HG03095 (cell line): ENCODE measurements around the gene CRTC1.

ENCODE experiments used
- ATAC-seq: cut with Tn5 transposase; IDR thresholded peaks from one replicate; pipeline ENCODE4 v1.9.1; 2021; ENCODE audit warnings: moderate library complexity; ENCODE audit not compliant: unreplicated experiment

CRTC1 gene

DNA sequence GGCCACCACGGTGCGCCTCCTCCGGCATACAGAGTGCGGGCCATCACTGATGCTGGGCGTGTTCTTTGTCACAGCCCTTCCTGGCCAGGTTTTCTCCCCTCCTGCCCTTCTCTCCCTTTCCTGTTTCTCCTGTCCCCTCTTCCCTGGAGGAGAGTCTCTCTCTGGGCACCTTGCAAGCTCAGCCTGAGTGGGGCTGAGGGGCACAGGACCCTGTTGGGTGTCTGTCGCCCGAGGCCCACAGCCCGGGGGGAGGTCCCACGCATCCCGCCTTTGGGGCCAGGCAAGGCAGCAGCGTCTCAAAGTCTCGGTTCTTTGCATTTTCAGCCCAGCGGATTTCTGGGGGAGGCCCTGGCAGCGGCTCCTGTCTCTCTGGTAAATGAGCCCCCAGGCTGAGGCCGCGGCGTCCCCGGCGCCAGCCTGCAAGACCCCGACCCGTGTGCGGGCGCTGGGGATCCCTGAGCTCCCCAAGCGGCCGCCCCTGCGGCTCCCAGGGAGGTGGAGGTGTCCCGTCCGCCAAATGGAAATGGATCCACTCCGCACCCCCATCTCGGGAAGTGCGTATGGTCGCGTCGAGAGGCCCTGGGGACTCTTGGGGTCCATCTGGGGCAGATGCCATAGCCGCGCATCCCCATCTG, 60.4 kb downstream of the CRTC1 start:
- ATAC-seq, result no peak

DNA sequence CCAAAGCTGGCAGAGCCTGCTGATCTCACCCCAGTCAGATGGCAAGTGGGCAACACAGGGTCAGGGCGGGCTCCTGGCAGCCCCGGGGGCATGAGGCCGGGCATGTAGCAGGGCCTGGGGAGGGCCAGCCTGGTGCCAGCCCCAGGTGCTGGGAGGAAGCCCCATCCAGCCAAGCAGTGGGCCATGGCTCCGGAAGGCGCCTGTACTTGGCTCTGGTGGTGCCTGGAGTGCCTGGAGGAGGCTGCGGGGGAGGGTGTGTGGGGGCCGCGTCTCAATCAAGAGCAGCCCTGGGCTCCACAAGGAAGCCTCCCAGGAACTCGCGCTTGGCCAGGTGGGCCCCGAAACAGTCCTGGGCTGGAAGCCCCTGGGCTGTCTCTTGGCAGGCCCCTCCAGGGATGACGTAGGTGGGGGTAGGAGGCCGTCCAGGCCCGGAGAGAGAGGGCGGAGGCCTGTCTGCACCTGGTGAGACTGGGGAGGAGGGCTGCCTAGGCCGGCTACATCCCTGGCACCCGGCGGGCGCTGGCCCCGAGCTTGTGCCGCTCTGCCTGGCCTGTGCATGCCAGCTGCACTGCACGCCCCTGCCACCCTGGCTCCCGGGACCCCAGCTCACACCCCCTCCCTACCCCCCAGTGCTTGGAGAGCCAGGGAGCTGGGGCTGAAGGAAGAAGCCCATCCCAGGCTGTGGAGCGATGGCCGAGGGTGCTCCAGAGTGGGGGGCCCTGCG, 61.7 kb downstream of the CRTC1 start:
- ATAC-seq, result no peak

- no peak for ATAC-seq
These were observed 62.5 kb downstream of the CRTC1 start for GRCh38 chr19:18745931-18746330.

DNA sequence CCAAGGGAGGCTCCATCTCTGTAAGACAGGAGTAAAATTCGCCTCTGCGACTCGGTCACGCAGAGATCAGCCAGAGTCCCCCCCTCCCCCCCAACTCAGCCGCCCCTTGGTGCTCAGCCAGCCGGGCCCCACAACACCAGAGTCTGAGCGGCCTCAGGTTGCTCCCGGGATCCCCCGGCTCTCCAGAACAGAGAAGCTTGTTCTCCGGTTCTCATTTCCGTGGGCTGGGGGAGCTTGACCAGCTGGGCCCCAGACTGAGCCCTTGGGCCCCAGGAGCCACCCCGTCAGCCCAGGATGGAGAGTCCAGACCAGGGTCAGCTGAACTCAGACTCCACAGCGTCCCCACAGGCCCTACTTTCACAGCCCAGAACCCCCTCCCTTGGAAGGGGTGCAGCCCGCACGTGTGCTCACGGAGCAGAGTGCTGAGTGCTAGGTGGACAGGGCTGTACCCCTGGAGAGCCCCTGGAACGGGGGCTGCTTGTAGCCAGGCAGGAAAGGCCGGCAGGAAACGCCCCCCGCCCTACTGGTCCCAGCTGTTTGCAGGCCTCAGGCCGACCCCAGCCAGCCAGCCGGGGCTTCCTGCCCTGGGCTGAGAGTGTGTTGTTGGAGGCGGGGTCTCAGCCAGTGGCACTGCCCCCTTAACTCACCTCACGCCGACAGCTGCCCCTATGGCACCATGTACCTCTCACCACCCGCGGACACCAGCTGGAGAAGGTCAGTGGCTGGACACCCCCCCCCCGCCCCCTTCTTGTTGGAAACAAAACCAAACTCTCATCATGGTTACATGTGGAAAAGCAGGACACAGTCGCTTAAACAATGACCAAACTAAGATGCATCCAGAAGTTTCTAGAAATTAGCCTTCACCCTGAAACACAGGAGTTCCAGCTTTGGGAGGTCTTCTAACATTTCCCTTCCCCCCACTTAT, 63.2 kb downstream of the CRTC1 start:
- ATAC-seq, result no peak

GRCh38 chr19:18749362-18750231, 66.1 kb downstream of the CRTC1 start:
- no peak for ATAC-seq

DNA sequence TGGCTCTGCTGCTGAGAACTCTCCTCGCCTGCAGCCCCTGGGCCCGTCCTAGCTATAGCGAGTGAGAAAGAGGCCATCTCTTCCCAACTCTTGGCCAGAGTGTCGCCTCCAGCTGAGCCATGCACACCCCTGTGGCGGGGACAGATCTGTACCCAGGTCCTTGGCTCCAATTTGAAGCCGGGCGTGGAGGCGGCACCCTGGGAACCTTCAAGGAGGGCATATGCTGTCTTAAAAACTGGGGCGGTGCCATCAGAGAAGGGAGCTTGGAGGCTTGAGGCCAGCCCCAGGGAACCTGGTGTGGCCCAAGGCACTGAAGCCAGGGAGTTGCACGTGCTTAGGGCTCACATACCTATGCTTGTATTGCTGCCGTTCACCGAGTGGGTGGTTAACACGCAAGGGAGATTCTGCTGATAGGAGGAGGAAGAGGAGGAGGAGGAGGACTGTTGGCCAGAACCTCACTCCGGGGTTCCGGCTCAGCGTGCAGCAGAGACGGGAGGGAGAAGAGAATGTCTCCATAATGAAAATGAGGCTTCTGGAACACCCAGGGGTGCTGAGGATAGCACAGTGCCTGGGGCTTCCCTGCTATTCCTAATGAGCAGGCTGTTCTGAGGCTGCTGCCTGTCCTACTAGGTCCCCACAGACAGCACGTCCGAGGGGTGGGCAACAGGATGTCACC, 67.0 kb downstream of the CRTC1 start:
- ATAC-seq, result no peak

GRCh38 chr19:18751571-18751970, 68.1 kb downstream of the CRTC1 start:
- no peak for ATAC-seq

DNA sequence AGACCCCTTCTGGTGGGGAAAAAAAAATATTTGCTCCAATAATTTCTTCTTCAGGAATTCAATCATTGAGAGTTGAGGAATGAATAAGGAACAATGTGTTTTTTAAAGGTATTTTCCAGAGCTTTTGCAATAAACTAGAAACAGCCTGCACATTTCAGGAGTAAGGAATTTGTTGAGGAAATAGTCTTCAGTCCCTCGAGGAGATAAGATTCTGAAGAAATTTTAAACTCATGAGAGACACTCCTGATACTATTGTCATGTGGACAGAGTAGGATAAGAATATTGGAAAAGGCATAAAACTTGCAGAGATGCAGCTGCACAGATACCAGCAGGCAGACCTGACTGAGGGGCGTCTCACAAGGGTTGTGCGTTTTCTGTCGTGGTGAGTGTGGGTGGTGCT, 71.0 kb downstream of the CRTC1 start:
- ATAC-seq, result no peak

DNA sequence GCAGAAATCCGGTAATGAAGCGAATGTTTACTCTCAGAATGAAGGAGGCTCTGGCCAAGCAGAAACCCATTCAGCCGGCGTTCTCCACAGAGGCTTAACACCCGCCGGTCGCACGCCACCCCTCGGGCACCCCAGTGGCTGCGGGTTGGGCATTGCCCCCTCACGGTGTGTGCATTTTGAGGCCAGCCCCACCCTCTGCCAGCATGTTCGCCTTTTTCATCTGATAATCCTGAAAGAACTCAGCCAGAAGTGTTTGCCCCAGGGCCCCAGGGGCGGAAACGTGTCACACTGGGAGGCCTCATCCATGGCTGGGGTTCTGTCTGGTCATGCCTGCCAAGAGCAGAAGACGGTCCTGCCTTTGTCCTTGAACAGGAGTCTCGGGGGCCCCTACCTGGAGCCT, 73.4 kb downstream of the CRTC1 start:
- no peak for ATAC-seq

DNA sequence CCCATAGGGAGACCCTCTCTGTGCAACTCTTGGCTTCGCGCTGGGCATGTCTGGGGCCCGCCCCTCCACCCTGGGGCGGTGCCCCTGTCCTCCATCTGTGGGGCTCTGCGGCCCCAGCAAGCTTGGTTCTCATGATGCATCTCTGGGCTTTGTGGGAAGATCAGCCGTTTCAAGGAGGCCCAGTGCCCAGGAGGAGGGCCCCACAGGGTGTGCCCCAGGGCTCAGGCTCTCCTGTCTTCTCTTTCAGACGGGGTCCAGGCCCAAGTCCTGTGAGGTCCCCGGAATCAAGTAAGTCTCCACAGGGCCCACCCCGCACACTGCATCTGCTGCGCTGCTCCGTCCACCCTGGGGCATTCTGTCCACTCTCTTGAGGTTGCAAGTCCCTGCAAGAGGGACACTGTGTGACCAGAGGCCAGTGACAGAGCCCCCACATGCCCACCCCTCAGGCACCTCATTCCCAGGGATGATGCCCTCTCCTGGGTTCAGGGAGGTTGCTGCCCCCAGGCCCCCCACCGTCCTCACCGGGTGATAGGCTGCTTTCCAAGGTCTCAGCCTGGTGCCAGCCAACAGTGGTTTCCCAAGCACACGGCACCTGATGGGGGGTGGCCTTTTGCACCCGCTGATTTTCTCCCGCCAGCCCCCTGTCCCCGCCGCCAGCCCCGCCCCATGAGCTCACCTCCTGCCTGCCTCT, 76.0 kb downstream of the CRTC1 start:
- ATAC-seq, result no peak

DNA sequence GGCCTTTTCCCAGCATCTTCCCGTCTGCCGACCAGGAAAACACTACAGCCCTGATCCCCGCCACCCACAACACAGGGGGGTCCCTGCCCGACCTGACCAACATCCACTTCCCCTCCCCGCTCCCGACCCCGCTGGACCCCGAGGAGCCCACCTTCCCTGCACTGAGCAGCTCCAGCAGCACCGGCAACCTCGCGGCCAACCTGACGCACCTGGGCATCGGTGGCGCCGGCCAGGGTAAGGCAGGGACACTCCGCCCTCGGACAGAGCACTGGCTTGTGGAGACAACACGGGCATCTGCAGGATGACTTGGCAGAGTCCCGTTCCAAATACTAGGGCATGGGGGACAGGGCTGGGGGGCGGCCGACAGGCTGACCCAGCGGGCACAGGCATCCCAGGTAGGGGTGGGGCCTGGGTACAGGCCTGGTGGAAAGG, 76.5 kb downstream of the CRTC1 start:
- ATAC-seq, result no peak

DNA sequence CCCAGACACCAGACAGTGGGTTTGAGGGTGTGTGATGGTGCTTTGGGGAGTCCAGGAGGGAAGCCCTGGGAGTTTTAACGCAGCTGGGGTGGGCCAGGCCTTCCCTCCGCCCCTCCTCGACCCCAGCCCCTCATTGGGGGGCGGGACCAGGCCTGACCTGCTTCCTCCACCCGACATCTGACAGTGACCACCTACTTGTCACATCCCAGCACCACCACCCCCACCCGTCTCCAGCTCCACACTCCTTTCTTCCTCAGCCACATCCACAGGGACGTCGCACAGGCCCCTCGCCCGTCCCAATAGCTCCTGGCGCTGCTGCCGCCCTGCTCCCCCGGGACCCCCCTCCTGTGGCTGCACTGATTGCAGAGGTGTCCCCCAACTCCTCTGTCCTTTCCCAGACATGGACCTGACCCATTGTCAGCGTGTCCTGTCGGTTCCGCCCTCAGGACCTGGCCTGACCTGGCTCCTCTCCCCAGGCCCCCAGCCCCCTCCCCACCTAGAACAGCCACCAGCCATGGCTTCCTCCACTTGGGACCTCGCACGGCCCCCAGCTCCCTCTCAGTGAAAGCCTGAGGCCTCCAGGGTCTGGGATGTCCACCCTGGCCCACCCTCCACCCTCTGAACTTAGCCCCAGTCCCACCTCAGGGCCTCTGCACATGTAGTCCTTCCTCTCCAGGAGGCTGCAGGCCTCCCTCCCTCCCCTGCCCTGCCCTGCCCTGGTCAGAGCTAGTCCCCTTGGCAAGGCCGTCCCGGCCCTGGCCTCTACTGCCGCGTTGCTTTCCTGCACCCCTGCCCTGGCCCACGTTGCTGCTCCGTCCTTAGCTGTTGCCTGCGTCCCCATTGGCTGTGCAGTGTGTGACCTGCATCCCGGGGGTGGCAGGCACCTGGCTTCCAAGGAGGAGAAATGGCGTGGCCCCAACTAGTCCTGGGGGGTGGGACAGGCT, 77.2 kb downstream of the CRTC1 start:
- ATAC-seq, result no peak

GRCh38 chr19:18761531-18762110, 78.1 kb downstream of the CRTC1 start:
- ATAC-seq, result no peak

GRCh38 chr19:18762125-18763023, 78.9 kb downstream of the CRTC1 start:
- ATAC-seq, result no peak

DNA sequence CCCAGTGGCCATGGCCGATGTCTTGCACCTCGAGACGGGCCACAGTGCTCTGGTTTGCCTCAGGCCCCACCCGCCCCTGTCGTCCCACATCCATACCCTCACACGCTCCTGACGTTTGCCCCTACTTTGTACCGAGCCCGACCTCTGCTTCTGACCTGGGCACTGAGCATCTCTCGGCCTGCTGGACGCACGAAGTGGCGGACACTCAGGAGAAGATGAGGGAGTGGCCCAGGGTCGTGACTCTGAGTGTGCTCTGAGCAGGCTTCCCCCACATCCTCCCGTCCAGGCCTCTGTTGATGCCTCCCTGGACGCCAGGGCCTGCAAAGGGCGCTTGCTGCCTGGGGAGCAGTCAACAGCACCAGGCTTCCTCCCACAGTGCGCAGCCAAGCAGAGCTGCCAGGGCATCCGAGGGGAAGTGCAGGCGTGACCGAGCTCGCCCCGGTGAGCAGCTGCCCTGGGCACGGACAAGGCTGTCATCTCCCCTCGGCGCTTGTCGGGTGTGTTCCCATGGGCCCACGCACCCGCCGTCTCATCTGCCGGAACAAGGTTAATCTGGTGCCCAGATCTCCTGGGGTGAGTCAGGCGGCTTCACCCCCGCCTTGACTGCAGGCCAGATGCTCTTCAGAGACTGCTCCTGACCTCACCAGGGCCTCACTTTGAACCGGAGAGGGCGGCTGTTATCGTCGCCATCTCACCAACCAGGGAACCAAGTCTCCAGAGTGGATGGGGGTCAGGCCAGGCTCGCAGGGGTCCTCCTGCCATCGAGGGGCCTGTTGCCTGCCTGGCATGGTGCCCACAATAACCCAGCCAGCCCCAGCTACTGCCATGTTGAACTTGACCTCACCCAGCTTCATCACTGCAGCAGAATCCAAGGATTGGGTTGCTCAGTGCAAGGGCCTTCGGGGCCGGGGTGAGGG, 80.5 kb downstream of the CRTC1 start:
- no peak for ATAC-seq

DNA sequence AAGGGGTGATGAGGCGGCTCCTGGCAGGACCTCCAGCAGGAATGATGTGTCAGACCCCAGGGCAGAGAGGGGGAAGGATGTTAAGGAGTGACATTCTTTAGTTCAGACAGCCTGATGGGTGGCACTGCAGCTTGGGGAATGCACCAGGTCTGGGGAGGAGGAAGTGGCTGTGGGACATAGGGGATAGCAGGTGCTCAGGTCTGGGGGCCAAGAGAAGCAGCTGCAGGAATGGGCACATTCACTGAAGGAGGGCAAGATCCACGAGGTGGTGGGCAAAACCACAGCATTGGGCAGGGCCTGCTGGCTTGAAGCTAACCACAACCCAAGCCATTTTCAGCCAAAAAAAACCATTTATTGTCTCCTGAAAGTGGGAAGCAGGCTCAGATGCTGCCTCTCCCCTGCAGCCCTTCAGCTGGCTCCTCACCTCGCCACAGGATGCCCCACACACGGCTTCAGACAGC, 81.1 kb downstream of the CRTC1 start:
- no peak for ATAC-seq
